H1 (cell line): Measurements from ENCODE around the gene MYH9. TPM values are rescaled to one million over a fixed set of nuclear protein-coding genes. Genes with fewer than 3 reads are reported as not detected.

ENCODE experiments used
- CTCF ChIA-PET: fragments of 300-600 bp; sonication (Branson Sonifier 250); formaldehyde crosslinking; loops from one replicate; lab custom pipeline; 2021; ENCODE audit not compliant: partially characterized antibody; lab: Charles Lee
- POLR2A ChIA-PET: fragments of 300-600 bp; sonication (Branson Sonifier 250); formaldehyde crosslinking; loops from one replicate; lab custom pipeline; 2021; ENCODE audit warnings: inconsistent platforms; ENCODE audit not compliant: partially characterized antibody; lab: Charles Lee
- DNase-seq, 2 experiments: peaks; one replicate each; pipeline versions ENCODE4 v3.0.0 to v3.0.0-alpha.2; 2010 to 2022; ENCODE audit warnings: low spot score in 2 of 2, low read depth in 1 of 2, mixed read lengths in 1 of 2
- FAIRE-seq: peaks from 2 replicates; lab custom pipeline; 2011; peaks lifted over from hg19 to GRCh38; lab: Jason Lieb, UNC
- H2AFZ ChIP-seq: 2 replicates; pipeline ENCODE4 v1.8.1; 2012; ENCODE audit warnings: low read length, inconsistent platforms
- H2AK5ac ChIP-seq: 2 replicates; pipeline ENCODE4 v1.6.1; 2013; ENCODE audit warnings: low read depth, low read length
- H2BK120ac ChIP-seq: replicated peaks from 2 replicates; pipeline ENCODE3; 2013; ENCODE audit warnings: low read depth, low read length, inconsistent platforms
- H2BK12ac ChIP-seq: 2 replicates; pipeline ENCODE4 v1.6.1; 2013; ENCODE audit warnings: low read depth, low read length
- H2BK15ac ChIP-seq: 2 replicates; pipeline ENCODE4 v1.6.1; 2013; ENCODE audit warnings: low read length
- H2BK20ac ChIP-seq: 2 replicates; pipeline ENCODE4 v1.6.1; 2013; ENCODE audit warnings: low read length
- H2BK5ac ChIP-seq: 2 replicates; pipeline ENCODE4 v1.6.1; 2013; ENCODE audit warnings: low read depth, low read length
- H3K14ac ChIP-seq: 2 replicates; pipeline ENCODE4 v1.6.1; 2013; ENCODE audit warnings: inconsistent platforms; ENCODE audit not compliant: insufficient read length
- H3K18ac ChIP-seq: 2 replicates; pipeline ENCODE4 v1.6.1; 2013; ENCODE audit warnings: low read length; ENCODE audit errors: extremely low read depth
- H3K23ac ChIP-seq: 2 replicates; pipeline ENCODE4 v1.6.1; 2013; ENCODE audit warnings: inconsistent platforms; ENCODE audit not compliant: insufficient read length
- H3K23me2 ChIP-seq: 2 replicates; pipeline ENCODE4 v1.6.1; 2013; ENCODE audit warnings: low read depth, low read length
- H3K27ac ChIP-seq: 2 replicates; pipeline ENCODE4 v1.6.1; 2011; ENCODE audit warnings: low read depth, low read length, inconsistent platforms
- H3K27me3 ChIP-seq, 4 experiments: replicated peaks in 1 of 4; 1 replicate in 1 of 4; 2 replicates in 3 of 4; pipeline versions ENCODE4 v1.6.1 to v1.8.1; 2011 to 2013; ENCODE audit warnings: low read length in 3 of 4, mild to moderate bottlenecking in 3 of 4, inconsistent platforms in 2 of 4, mixed read lengths in 2 of 4, moderate library complexity in 1 of 4; ENCODE audit not compliant: control insufficient read depth in 3 of 4, insufficient read depth in 3 of 4; ENCODE audit errors: extremely low read depth in 1 of 4
- H3K36me3 ChIP-seq, 4 experiments: 2 replicates each; pipeline versions ENCODE4 v1.6.1 to v1.8.1; 2011 to 2013; ENCODE audit warnings: mild to moderate bottlenecking in 4 of 4, low read length in 3 of 4, moderate library complexity in 2 of 4, control low read depth in 1 of 4, inconsistent platforms in 1 of 4; ENCODE audit not compliant: insufficient read depth in 4 of 4, control insufficient read depth in 2 of 4
- H3K4ac ChIP-seq: replicated peaks from 2 replicates; pipeline ENCODE3; 2013; ENCODE audit warnings: low read length, low read depth, mixed read lengths, inconsistent platforms; ENCODE audit not compliant: insufficient read length
- H3K4me1 ChIP-seq, 4 experiments: replicated peaks in 1 of 4; 1 replicate in 1 of 4; 2 replicates in 3 of 4; pipeline versions ENCODE4 v1.6.1 to v1.8.1; 2011 to 2013; ENCODE audit warnings: low read length in 3 of 4, inconsistent platforms in 2 of 4, mixed read lengths in 1 of 4; ENCODE audit not compliant: insufficient read depth in 4 of 4, control insufficient read depth in 3 of 4
- H3K4me2 ChIP-seq, 2 experiments: 2 replicates each; pipeline versions ENCODE4 v1.6.1 to v1.8.1; 2011 to 2013; ENCODE audit warnings: low read depth in 2 of 2, low read length in 2 of 2, control low read depth in 1 of 2, inconsistent platforms in 1 of 2, mild to moderate bottlenecking in 1 of 2; ENCODE audit not compliant: insufficient read depth in 1 of 2
- H3K4me3 ChIP-seq, 4 experiments: fragments of 200-600, 300-600 bp in 1 of 4; sonication (generic), shearing (Covaris generic), sonication (Bioruptor Twin) in 1 of 4; 2 replicates each; pipeline versions ENCODE4 v1.5.1 to v1.8.1; 2011 to 2016; ENCODE audit warnings: low read length in 4 of 4, low read depth in 3 of 4, control low read depth in 2 of 4, inconsistent platforms in 2 of 4, mild to moderate bottlenecking in 2 of 4, mixed read lengths in 1 of 4, moderate library complexity in 1 of 4; ENCODE audit not compliant: insufficient read depth in 2 of 4; ENCODE audit errors: extremely low read depth in 1 of 4
- H3K56ac ChIP-seq: replicated peaks from 2 replicates; pipeline ENCODE3; 2013; ENCODE audit warnings: low read depth, mild to moderate bottlenecking, mixed read lengths, low read length, inconsistent platforms; ENCODE audit not compliant: insufficient read length
- H3K79me1 ChIP-seq: 2 replicates; pipeline ENCODE4 v1.6.1; 2013; ENCODE audit warnings: low read depth, low read length, control low read depth
- H3K79me2 ChIP-seq, 2 experiments: 2 replicates each; pipeline versions ENCODE4 v1.6.1 to v1.8.1; 2012 to 2013; ENCODE audit warnings: low read length in 2 of 2, mild to moderate bottlenecking in 2 of 2, inconsistent platforms in 1 of 2; ENCODE audit not compliant: insufficient read depth in 2 of 2, control insufficient read depth in 1 of 2
- H3K9ac ChIP-seq, 4 experiments: replicated peaks in 1 of 4; 1 replicate in 1 of 4; 2 replicates in 3 of 4; pipeline versions ENCODE4 v1.6.1 to v1.8.1; 2011 to 2013; ENCODE audit warnings: low read depth in 3 of 4, low read length in 3 of 4, control low read depth in 2 of 4, mild to moderate bottlenecking in 2 of 4, moderate library complexity in 2 of 4, inconsistent platforms in 1 of 4; ENCODE audit errors: extremely low read depth in 1 of 4
- H3K9me3 ChIP-seq, 2 experiments: 2 replicates each; pipeline versions ENCODE4 v1.6.1 to v1.8.1; 2012 to 2013; ENCODE audit warnings: mild to moderate bottlenecking in 2 of 2, moderate library complexity in 2 of 2, control low read depth in 1 of 2, inconsistent platforms in 1 of 2, low read depth in 1 of 2, low read length in 1 of 2, mixed read lengths in 1 of 2; ENCODE audit not compliant: insufficient read depth in 2 of 2
- H4K20me1 ChIP-seq, 2 experiments: replicated peaks in 1 of 2; 2 replicates each; pipeline versions ENCODE3 to v1.8.1; 2011 to 2013; ENCODE audit warnings: inconsistent platforms in 2 of 2, low read length in 2 of 2, mild to moderate bottlenecking in 1 of 2; ENCODE audit not compliant: insufficient read depth in 2 of 2, control insufficient read depth in 1 of 2
- H4K5ac ChIP-seq: 2 replicates; pipeline ENCODE4 v1.6.1; 2013; ENCODE audit warnings: low read length, low read depth, mixed read lengths, inconsistent platforms; ENCODE audit not compliant: insufficient read length
- H4K8ac ChIP-seq: 2 replicates; pipeline ENCODE4 v1.8.0; 2013; ENCODE audit warnings: mild to moderate bottlenecking, moderate library complexity, low read length, inconsistent platforms; ENCODE audit not compliant: insufficient read depth; ENCODE audit errors: extremely low read depth
- H4K91ac ChIP-seq: replicated peaks from 2 replicates; pipeline ENCODE3; 2013; ENCODE audit warnings: low read length, mixed read lengths, inconsistent platforms; ENCODE audit not compliant: insufficient read length
- BCL11A ChIP-seq, 2 experiments: IDR thresholded peaks; one replicate each; pipeline ENCODE4 v1.6.1; 2011; ENCODE audit warnings: low read depth in 2 of 2, low read length in 2 of 2, mild to moderate bottlenecking in 2 of 2
- CBX5 ChIP-seq: fragments of 300-800, 300-1000 bp; sonication (generic); IDR thresholded peaks from 2 replicates; pipeline ENCODE4 v1.7.1; 2016; ENCODE audit warnings: antibody characterized with exemption, low read length, low read depth
- CREB1 ChIP-seq: IDR thresholded peaks from 2 replicates; pipeline ENCODE4 v1.6.1; 2012; ENCODE audit warnings: inconsistent platforms
- KDM5A ChIP-seq: fragments of 200-600 bp; IDR thresholded peaks from 2 replicates; pipeline ENCODE4 v1.7.1; 2012; ENCODE audit warnings: mild to moderate bottlenecking, low read length, inconsistent platforms, mixed read lengths
- PHF8 ChIP-seq: fragments of 200-600 bp; sonication (generic); conservative IDR thresholded peaks from 2 replicates; pipeline ENCODE4 v1.7.1; 2012; ENCODE audit warnings: low read depth, mild to moderate bottlenecking, inconsistent platforms, low read length, moderate library complexity
- POLR2A ChIP-seq, 2 experiments: IDR thresholded peaks; 1 replicate in 1 of 2; 2 replicates in 1 of 2; pipeline ENCODE4 v1.6.1; 2011; ENCODE audit warnings: low read depth in 2 of 2, low read length in 2 of 2, mild to moderate bottlenecking in 2 of 2; ENCODE audit errors: control extremely low read depth in 1 of 2
- SRF ChIP-seq: IDR thresholded peaks from 2 replicates; pipeline ENCODE4 v1.6.1; 2011; ENCODE audit warnings: mild to moderate bottlenecking, low read depth, low read length, moderate library complexity
- TAF1 ChIP-seq: IDR thresholded peaks from 2 replicates; pipeline ENCODE4 v1.6.1; 2011; ENCODE audit warnings: mild to moderate bottlenecking, low read depth, low read length
- WGBS, 2 experiments: shearing (Covaris generic) in 1 of 2; methylation state at CpG; one replicate each; pipeline versions ENCODE4 v1.1.6 to v1.1.7; 2013 to 2015; ENCODE audit warnings: low lambda C conversion rate in 2 of 2, mixed read lengths in 2 of 2, inconsistent platforms in 1 of 2, low coverage in 1 of 2, missing lambda C conversion rate in 1 of 2; ENCODE audit not compliant: insufficient replicate concordance in 2 of 2, insufficient coverage in 1 of 2, insufficient read length in 1 of 2; ENCODE audit errors: extremely low coverage in 1 of 2, missing lambda C conversion rate in 1 of 2; 5-methylcytosine and 5-hydroxymethylcytosine counted together
- polyA plus RNA-seq, 7 experiments: library from polyadenylated mRNA; depleted of rRNA in 3 of 7; stranded (reverse) in 5 of 7; unstranded in 2 of 7; fragments of >200 nt in 5 of 7; fragments of 200-250 nt in 2 of 7; gene quantifications; 1 replicate in 5 of 7; 2 replicates in 1 of 7; 4 replicates in 1 of 7; pipeline versions ENCODE4 v1.2.1 to v1.2.3, GENCODE V29; 2011 to 2013; ENCODE audit warnings: missing spikeins in 2 of 7, mixed read lengths in 2 of 7
- total RNA-seq: library from RNA; stranded (reverse); fragmentation: NEBNext Ultra II Directional; extraction: Animal tissue kit (Norgen Biotek cat#: 25700); gene quantifications from 2 replicates; pipeline ENCODE4 v1.2.1, GENCODE V29; 2021
- TF ChIP-seq, protein P1 (sequence below), 3 experiments: IDR thresholded peaks; 1 replicate in 2 of 3; 2 replicates in 1 of 3; pipeline versions ENCODE4 v1.5.1 to v1.6.1; 2011; ENCODE audit warnings: low read length in 3 of 3, mild to moderate bottlenecking in 3 of 3, inconsistent platforms in 2 of 3, low read depth in 1 of 3, moderate library complexity in 1 of 3; ENCODE audit not compliant: insufficient read depth in 1 of 3; ENCODE audit errors: control extremely low read depth in 1 of 3

MYH9 gene
- total and polyA plus RNA-seq, 2 of the 8 experiments (the other 6 are each of a cell fraction or from before 2014, with no cell fraction given), result 24.9 to 322 TPM

DNA sequence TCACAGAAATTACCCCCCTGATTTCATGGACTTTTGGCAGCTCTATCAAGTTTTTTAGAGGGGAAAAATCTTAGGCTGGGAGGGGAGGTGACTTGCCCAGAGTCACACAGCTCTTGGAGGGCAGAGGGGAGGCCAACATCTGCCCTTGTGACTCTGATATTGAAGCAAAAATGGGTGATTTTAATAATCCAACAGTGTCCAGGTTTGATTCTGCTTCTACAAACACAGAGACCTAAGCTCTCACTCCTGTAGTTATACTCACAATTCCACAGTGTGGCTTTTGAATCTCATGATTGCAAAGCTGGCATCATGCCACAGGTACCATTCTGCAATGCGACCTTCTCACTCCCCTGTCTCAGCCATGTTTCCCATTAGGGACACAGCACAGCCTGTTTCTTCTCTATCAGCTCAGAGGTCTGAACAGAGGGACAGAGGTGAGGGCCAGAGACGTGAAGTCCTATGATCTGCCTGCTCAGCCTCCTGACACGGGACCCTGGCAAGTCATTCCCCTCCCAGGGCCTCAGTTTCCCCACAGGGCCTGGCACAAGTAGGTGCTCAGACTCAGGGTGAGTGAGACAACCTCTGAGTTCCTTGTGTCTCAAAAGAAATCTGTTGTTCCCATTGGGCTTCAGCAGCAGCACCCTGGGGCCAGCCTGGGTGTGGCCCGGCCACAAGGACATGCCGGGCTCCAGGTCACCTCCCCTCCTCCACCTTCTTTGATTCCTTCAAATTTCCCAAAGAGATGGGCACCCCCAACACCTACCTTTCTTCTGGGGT is 149.2 kb downstream of the MYH9 start:
- Histone ChIP-seq H2AK5ac (peak overlapping the region; percentile 65; the same call in 1 of the 2 replicates), H3K4me1 (peaks cover 0 to 14% (median 9%) of the 10 kb centered on the region in 4 experiments; a peak in 6 of 7 replicates), H2BK5ac (peak overlapping the region; percentile 82; the same call in 1 of the 2 replicates), H3K79me1 (no peaks in the 10 kb centered on the region), H3K9me3 (no peaks in the 10 kb centered on the region), H4K20me1 (no peaks in the 10 kb centered on the region), H3K4me2 (peak overlapping the region; percentile 71 to 91), H3K79me2 (peaks cover 0 to 5% of the 10 kb centered on the region in 2 experiments; a peak in 1 of 4 replicates), H3K18ac (peak overlapping the region; percentile 26), H3K27me3 (no peaks in the 10 kb centered on the region), H3K27ac (peak overlapping the region; percentile 21; the same call in 1 of the 2 replicates), H3K56ac (no peak overlapping the region), H2BK15ac (0 out of 2 replicates have a peak overlapping the region, but pooled peaks have one; percentile 46), H3K4ac (no peak overlapping the region), H4K8ac (no peak overlapping the region), H4K91ac (no peak overlapping the region), H2AFZ (0 out of 2 replicates have a peak overlapping the region, but pooled peaks have one; percentile 75), H2BK12ac (peak overlapping the region; percentile 43), H3K23me2 (peaks cover 3% of the 10 kb centered on the region), H3K36me3 (no peaks in the 10 kb centered on the region), H3K14ac (no peak overlapping the region), H4K5ac (no peak overlapping the region), H3K9ac (no peak overlapping the region; a peak in 2 of 7 replicates), H2BK120ac (no peak overlapping the region), H2BK20ac (no peak overlapping the region), H3K4me3 (peak overlapping the region in 3 of 4 experiments; percentile 35 to 67 (median 40); a peak in 5 of 8 replicates), H3K23ac (no peak overlapping the region)
- WGBS, 2 experiments, result 77% methylated on average over 5 of the region's 5 CpGs; no CpG with 5 or more reads in 1 of the 2 experiments
- DNase-seq (no peak), FAIRE-seq (no peak)
- ChIA-PET POLR2A (interaction anchor here (0.6 to 1.9 kb wide), 8 partner anchors 11 to 243 kb away, joined by 3 to 8 read pairs (median 4); partner anchors contain the start of gene TXN2), CTCF (interaction anchor here (0.7 to 5.0 kb wide), 31 partner anchors 10 to 248 kb away, joined by 3 to 30 read pairs (median 7); partner anchors contain the start of genes APOL1 and APOL4)
- TF ChIP-seq POLR2A (IDR thresholded peaks at IDR 0.05; ENCODE audit: control extremely low read depth in 1 of 2, low read depth in 2 of 2, low read length in 2 of 2) (no peak), SRF (no peak), TAF1 (no peak), CBX5 (no peak), KDM5A (no peak), PHF8 (no peak), BCL11A (IDR thresholded peaks at IDR 0.05; ENCODE audit: low read depth in 2 of 2, low read length in 2 of 2) (no peak), CREB1 (no peak)
- TF ChIP-seq, protein P1, sequence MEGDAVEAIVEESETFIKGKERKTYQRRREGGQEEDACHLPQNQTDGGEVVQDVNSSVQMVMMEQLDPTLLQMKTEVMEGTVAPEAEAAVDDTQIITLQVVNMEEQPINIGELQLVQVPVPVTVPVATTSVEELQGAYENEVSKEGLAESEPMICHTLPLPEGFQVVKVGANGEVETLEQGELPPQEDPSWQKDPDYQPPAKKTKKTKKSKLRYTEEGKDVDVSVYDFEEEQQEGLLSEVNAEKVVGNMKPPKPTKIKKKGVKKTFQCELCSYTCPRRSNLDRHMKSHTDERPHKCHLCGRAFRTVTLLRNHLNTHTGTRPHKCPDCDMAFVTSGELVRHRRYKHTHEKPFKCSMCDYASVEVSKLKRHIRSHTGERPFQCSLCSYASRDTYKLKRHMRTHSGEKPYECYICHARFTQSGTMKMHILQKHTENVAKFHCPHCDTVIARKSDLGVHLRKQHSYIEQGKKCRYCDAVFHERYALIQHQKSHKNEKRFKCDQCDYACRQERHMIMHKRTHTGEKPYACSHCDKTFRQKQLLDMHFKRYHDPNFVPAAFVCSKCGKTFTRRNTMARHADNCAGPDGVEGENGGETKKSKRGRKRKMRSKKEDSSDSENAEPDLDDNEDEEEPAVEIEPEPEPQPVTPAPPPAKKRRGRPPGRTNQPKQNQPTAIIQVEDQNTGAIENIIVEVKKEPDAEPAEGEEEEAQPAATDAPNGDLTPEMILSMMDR (IDR thresholded peaks at IDR 0.05; ENCODE audit: control extremely low read depth in 1 of 3, insufficient read depth in 1 of 3, low read depth in 1 of 3, low read length in 3 of 3), result no peak
